Amniotic stem cell (primary cell): ENCODE measurements around the gene TRPM4.

Source experiments
- DNase-seq: peaks from one replicate; lab custom pipeline; 2025; lab: John Stamatoyannopoulos, UW

TRPM4 gene

DNA sequence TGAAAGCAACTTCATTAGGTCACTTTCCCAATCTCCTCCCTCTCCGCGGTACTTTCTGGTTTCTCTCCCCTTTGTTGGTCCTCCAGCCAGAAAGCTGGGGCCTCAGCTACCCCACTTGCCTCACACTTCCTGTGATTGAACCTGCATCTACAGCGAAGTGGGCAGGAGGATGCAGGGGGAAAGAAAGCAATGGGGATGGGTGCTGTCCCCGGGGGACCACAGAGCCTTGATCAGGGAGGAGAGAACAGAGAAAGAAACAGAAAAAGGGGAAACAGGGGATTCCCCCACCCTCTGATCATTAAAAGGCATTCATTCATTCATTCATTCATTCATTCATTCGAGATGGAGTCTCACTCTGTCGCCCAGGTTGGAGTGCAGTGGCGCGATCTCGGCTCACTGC, 74.2 kb downstream of the TRPM4 start:
- no peak for DNase-seq

DNA sequence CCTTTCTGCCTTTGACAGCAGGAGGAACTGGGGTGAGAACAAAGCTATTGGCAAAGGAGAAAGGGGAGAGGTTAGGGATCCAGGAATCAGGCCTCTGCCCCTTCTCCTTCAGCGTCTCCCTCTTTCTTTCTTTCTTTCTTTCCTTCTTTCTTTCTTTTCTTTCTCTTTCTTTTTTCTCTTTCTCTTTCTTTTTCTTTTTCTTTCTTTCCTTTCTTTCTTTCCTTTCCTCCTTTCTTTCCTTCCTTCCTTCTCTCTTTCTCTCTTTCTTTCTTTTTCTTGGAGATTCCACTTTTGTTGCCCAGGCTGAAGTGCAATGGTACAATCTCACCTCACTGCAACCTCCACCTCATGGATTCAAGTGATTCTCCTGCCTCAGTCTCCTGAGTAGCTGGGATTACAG, 75.6 kb downstream of the TRPM4 start:
- DNase-seq: no peak

DNA sequence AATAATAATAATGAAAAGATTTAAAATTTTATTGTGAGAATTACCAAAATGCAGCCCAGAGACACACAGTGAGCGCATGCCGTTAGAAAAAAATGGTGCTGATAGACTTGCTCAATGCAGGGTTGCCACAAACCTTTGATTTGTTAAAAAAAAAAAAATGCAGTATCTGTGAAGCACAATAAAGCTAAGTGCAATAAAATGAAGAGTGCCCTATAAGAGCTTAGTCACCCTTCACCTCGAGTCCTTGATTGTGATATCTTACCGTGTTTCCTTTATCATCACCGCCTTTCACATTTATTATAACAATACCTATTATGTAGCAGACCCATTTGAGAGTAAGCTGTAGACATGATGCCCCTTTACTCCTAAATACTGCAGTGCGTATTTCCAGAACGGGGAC, 84.2 kb downstream of the TRPM4 start:
- no peak for DNase-seq

DNA sequence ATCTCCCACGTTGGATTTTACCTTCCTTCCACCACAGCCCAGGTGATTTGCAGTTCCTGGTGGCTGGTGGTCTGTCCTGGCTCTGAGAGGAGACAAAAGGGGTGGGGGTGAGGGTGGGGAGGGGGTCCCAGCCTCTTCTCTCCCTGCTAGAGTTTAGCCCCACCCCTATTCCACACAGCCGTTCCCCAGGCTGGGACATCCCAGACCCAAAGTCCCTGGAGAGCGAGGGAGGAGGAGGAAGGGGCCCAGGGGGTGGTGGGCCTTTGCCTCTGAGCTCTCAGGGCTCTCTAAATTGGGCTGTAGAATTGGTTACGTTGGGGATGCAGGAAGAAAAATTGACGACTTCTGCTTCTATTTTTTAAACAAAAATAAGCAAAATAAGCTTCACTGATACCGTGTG, 85.5 kb downstream of the TRPM4 start:
- no peak for DNase-seq

DNA sequence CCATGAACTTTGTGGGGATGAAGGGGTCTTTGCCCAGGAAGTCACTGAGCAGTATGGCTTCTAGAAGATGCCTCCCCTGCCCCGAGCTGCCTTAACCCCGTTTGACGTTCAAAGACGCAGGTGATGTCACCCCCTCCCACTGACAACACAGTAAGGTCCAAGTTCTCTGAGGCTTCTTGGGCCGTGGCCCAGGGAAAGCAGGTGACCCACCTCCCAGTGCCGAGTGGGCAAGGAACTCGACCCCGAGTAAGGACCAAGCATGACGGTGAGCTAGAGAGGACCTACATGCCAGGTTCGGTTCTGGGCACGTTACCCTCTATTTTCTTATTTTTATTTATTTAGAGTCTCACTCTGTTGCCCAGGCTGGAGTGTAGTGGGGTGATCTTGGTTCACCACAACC, 86.1 kb downstream of the TRPM4 start:
- DNase-seq: no peak

DNA sequence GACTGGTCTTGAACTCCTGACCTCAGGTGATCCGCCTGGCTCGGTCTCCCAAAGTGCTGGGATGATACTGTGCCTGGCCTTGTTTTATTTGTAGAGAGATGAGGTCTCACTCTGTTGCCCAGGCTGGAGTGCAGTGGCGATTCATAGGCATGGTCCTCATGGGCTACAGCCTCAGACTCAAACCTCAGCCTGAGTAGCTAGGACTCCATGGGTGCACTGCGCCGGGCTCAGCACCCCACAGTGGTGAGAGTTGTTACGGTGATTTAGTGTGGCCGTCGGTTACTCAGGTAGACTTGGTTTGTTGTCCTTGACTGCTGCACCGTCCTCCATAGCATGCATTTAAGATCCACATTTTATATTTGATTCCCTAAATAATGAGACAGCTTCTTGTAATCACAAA, 86.7 kb downstream of the TRPM4 start:
- DNase-seq: no peak

DNA sequence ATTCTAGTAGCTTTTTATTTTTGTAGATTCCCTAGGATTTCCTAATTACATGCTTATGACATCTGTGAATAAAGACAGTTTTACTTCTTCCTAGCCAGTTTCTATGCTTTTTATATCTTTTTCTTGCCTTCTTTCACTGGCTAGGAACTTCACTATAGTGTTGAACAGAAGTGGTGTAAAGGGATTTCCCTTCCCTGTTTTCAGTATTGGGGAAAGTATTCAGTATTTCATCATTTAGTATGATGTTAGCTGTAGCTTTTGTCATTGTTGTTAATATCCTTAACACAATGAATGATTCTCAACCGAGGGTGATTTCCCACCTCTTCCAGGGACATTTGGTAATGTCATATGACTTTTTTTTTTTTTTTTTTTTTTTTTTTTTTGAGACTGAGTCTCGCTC, 90.1 kb downstream of the TRPM4 start:
- DNase-seq: no peak

DNA sequence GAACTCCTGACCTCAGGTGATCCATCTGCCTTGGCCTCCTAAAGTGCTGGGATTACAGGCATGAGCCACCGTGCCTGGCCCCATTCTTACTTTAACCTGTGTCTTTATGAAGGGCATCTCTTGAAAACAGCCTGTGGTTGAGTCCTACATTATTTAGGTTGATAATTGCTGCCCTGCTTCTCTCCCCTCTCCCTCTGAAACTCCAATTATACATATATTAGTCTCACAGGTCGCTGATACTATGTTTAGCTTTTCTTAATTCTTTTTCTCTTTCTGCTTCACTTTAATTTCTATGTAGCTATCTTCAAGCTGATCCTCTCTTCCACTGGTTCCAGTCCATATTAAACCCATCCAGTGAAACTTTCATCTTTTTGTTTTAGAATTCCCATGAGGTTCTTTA, 92.3 kb downstream of the TRPM4 start:
- DNase-seq: no peak

DNA sequence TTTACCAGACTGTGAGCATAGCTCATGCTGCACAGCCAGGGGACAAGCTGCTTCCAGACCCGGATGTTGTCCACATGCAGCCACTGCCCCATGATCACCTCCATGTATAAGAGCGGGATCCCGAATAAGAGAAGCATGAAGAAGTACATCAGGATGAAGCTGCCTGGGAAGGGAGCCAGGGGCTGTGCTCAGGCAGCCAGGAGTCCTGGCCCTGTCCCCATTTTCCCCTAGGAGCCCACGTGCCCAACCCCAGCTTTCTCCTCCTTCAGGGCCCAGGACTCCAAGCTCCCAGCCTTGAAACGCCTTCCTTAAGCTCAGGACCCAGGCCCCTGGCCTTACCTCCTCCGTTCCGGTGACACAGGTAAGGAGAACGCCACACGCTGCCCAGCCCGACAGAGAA, 98.1 kb downstream of the TRPM4 start:
- DNase-seq: no peak

DNA sequence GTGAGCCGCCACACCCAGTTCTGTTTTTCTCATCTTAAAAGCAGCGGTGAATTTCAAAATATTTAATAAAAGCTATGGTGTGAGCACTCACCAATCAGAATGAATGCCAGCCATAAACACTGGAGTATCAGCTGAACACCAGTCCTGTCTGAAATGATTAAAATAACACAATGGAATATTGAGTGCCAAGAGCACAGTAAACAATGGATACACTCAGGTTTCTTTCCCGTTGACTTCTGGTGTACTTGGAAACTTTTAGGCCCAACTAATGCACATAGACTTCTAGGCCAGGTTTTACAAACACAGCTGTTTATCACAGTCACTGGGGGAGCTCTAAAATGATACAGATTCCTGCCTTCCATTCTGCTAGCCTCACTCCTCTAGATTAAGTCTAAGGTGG, 99.1 kb downstream of the TRPM4 start:
- no peak for DNase-seq
